CD4-positive, alpha-beta memory T cell (primary cell): ENCODE results near the gene PLIN4. TPM values are rescaled to one million over a fixed set of nuclear protein-coding genes. Genes with fewer than 3 reads are reported as not detected.

Experiments
- CTCF ChIA-PET: fragments of 350-600 bp; sonication (Branson Sonifier 250); formaldehyde crosslinking; loops from one replicate; lab custom pipeline; 2021; ENCODE audit warnings: inconsistent platforms; ENCODE audit not compliant: partially characterized antibody; lab: Charles Lee
- POLR2A ChIA-PET: fragments of 350-600 bp; sonication (Branson Sonifier 250); formaldehyde crosslinking; loops from one replicate; lab custom pipeline; 2021; ENCODE audit not compliant: partially characterized antibody; lab: Charles Lee
- DNase-seq, 5 donors: peaks; one replicate each; pipeline versions ENCODE4 v3.0.0 to v3.0.0-alpha.2; 2020 to 2022; ENCODE audit warnings: mixed read lengths in 1 of 5
- H3K27ac ChIP-seq: one replicate; pipeline ENCODE4 v1.7.0; 2013; ENCODE audit warnings: low read depth, low read length
- H3K27me3 ChIP-seq: 2 replicates; pipeline ENCODE4 v1.7.0; 2013; ENCODE audit warnings: mild to moderate bottlenecking, low read length, moderate library complexity; ENCODE audit not compliant: insufficient read depth
- H3K36me3 ChIP-seq: 2 replicates; pipeline ENCODE4 v1.7.0; 2013; ENCODE audit warnings: mild to moderate bottlenecking, low read length, moderate library complexity; ENCODE audit not compliant: insufficient read depth
- H3K4me1 ChIP-seq: 2 replicates; pipeline ENCODE4 v1.7.0; 2013; ENCODE audit warnings: mild to moderate bottlenecking, low read length, moderate library complexity; ENCODE audit not compliant: insufficient read depth
- H3K4me3 ChIP-seq, 2 donors: one replicate each; pipeline ENCODE4 v1.7.0; 2013; ENCODE audit warnings: low read length in 2 of 2, mild to moderate bottlenecking in 1 of 2
- H3K9me3 ChIP-seq, 2 donors: one replicate each; pipeline ENCODE4 v1.7.0; 2013; ENCODE audit warnings: low read length in 2 of 2, control low read depth in 1 of 2; ENCODE audit not compliant: control insufficient read depth in 1 of 2
- H3K27ac Mint-ChIP-seq, 7 donors: one replicate each; pipeline ENCODE4 v1.8.0; 2020 to 2021; ENCODE audit warnings: mixed read lengths in 7 of 7, mild to moderate bottlenecking in 6 of 7, inconsistent platforms in 3 of 7, moderate library complexity in 3 of 7
- H3K27me3 Mint-ChIP-seq, 2 donors: one replicate each; pipeline ENCODE4 v1.8.0; 2020 to 2021; ENCODE audit warnings: mixed read lengths in 2 of 2
- H3K36me3 Mint-ChIP-seq, 2 donors: one replicate each; pipeline ENCODE4 v1.8.0; 2020 to 2021; ENCODE audit warnings: mixed read lengths in 2 of 2, inconsistent platforms in 1 of 2, mild to moderate bottlenecking in 1 of 2
- H3K4me1 Mint-ChIP-seq, 4 donors: one replicate each; pipeline ENCODE4 v1.8.0; 2020 to 2021; ENCODE audit warnings: mixed read lengths in 4 of 4, mild to moderate bottlenecking in 1 of 4
- H3K4me3 Mint-ChIP-seq, 8 donors: one replicate each; pipeline ENCODE4 v1.8.0; 2020 to 2021; ENCODE audit warnings: mixed read lengths in 8 of 8, mild to moderate bottlenecking in 7 of 8, moderate library complexity in 6 of 8, inconsistent platforms in 3 of 8
- H3K9me3 Mint-ChIP-seq, 8 donors: one replicate each; pipeline ENCODE4 v1.8.0; 2020 to 2021; ENCODE audit warnings: mixed read lengths in 8 of 8, mild to moderate bottlenecking in 5 of 8, inconsistent platforms in 3 of 8, moderate library complexity in 1 of 8
- intact Hi-C: fragments of 100-400 bp; cut with micrococcal nuclease; formaldehyde crosslinking; loops from one replicate; pipeline ENCODE4 v1.15.1; 2023
- polyA plus RNA-seq, 2 donors: library from polyadenylated mRNA; unstranded; fragments of 300-500 nt; fragmentation: Illumina TruSeq; gene quantifications; one replicate each; pipeline ENCODE4 v1.2.3, GENCODE V29; 2021
- total RNA-seq, 2 experiments: library from RNA; stranded (reverse); gene quantifications; one replicate each; pipeline ENCODE4 v1.2.3, GENCODE V29; 2021

Gene PLIN4
- total and polyA plus RNA-seq, 4 experiments from 2014 or later = 0.14 to 0.22 (median 0.17) TPM; not detected in 1

DNA sequence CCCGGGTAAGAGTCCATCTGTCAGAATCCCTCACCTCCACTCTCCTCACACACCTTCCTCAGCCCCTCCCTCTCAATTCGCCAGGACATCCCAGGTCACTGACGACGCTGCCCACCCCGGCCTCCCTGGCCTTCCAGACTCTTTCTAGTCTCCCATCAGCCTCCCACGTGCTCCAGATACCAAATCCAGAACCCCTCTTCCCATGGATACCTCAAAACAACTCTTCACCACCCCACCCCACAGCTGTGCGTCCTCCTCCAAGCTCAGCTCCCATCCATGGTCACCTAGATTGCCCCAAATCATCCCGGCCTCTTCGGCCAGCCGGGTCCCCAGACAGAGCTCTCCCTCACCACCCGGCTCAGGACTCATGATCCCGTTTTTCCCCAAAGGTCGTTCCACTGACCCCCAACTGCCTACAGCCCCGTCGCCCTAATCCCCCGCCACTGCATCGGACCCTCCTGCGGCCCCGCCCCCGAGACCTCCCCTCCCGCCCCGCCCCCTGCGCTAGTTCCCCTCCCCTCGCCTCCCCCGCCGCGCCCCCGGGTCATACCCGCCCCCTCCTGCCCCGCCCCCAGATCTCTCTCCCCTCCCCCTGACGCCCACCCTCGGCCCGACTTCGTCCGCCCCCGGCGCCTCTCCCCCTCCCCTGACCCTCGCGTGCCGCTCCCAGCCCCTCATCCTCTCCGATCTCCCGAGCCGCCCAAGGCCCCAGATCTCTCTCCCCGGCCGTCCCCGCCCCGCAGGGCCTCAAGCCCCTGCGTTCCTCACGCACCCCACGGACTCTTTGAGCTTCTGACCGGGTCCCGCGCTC, 61.2 kb downstream of the PLIN4 start:
- peak overlapping the region; percentile 86 to 97 (median 95) for H3K27ac Mint-ChIP-seq
- intact Hi-C loops = loop anchor here (1.0 kb wide), 3 partner anchors 14 to 210 kb away; partner anchors contain the start of genes SH3GL1 and YJU2
- H3K36me3 ChIP-seq = peaks cover 19% of the 10 kb centered on the region
- peak overlapping the region; percentile 42 to 44 for H3K4me3 ChIP-seq
- peak overlapping the region; percentile 89 to 94 (median 91) for H3K4me3 Mint-ChIP-seq
- no peaks in the 10 kb centered on the region for H3K9me3 ChIP-seq
- no peaks in the 10 kb centered on the region for H3K27me3 ChIP-seq
- ChIA-PET POLR2A (interaction anchor here (1.0 to 4.0 kb wide), 4 partner anchors 13 to 210 kb away, joined by 4 to 50 read pairs (median 7); partner anchors contain the start of genes HDGFL2, MPND and YJU2), CTCF (interaction anchor here (1.2 kb wide), 1 partner anchor 15 kb away, joined by 3 read pairs; the partner anchor contains the start of gene HDGFL2)
- H3K4me1 ChIP-seq = peaks cover 16% of the 10 kb centered on the region
- H3K36me3 Mint-ChIP-seq = peaks cover 0 to 12% of the 10 kb centered on the region in 2 donors
- DNase-seq = no peak
- no peaks in the 10 kb centered on the region for H3K9me3 Mint-ChIP-seq
- peak overlapping the region; percentile 62 for H3K27ac ChIP-seq
- H3K27me3 Mint-ChIP-seq = peaks cover 0 to 2% of the 10 kb centered on the region in 2 donors
- H3K4me1 Mint-ChIP-seq = peaks cover 11 to 26% (median 17%) of the 10 kb centered on the region in 4 donors

DNA sequence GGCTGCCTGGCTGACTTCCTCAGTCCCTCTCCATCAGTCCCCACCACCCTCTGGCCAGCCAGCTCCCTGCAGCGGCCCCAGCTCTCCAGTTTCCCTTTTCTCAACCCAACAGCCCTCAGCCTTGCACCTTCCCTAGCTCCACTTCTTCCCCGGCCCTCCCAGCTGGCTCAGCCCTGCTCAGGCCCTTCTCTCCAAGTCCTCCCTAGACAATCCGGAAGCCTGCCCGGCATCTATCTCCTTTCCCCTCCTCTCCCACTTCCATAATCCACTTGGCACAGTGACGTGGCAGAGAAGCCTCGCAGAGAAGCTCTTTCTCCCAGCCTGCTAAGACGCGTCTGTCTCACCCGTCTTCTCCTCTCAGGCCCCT, 61.8 kb downstream of the PLIN4 start:
- Mint-ChIP-seq H3K9me3 (no peaks in the 10 kb centered on the region), H3K27me3 (peaks cover 0 to 2% of the 10 kb centered on the region in 2 donors), H3K4me1 (peaks cover 11 to 26% (median 17%) of the 10 kb centered on the region in 4 donors), H3K27ac (peak overlapping the region; percentile 86 to 97 (median 95)), H3K4me3 (peak overlapping the region; percentile 83 to 94 (median 90)), H3K36me3 (peaks cover 0 to 14% of the 10 kb centered on the region in 2 donors)
- H3K27me3 ChIP-seq = no peaks in the 10 kb centered on the region
- H3K4me1 ChIP-seq = peaks cover 16% of the 10 kb centered on the region
- H3K27ac ChIP-seq = peak overlapping the region; percentile 62
- intact Hi-C loops = no loop called here
- no peaks in the 10 kb centered on the region for H3K9me3 ChIP-seq
- H3K4me3 ChIP-seq = peak overlapping the region; percentile 42 to 44
- CTCF ChIA-PET = interaction anchor here (1.2 kb wide), 1 partner anchor 15 kb away, joined by 3 read pairs; the partner anchor contains the start of gene HDGFL2
- no peak for DNase-seq
- POLR2A ChIA-PET = interaction anchor here (1.0 to 4.0 kb wide), 3 partner anchors 13 to 210 kb away, joined by 4 to 50 read pairs (median 10); partner anchors contain the start of genes HDGFL2 and YJU2
- peaks cover 21% of the 10 kb centered on the region for H3K36me3 ChIP-seq

DNA sequence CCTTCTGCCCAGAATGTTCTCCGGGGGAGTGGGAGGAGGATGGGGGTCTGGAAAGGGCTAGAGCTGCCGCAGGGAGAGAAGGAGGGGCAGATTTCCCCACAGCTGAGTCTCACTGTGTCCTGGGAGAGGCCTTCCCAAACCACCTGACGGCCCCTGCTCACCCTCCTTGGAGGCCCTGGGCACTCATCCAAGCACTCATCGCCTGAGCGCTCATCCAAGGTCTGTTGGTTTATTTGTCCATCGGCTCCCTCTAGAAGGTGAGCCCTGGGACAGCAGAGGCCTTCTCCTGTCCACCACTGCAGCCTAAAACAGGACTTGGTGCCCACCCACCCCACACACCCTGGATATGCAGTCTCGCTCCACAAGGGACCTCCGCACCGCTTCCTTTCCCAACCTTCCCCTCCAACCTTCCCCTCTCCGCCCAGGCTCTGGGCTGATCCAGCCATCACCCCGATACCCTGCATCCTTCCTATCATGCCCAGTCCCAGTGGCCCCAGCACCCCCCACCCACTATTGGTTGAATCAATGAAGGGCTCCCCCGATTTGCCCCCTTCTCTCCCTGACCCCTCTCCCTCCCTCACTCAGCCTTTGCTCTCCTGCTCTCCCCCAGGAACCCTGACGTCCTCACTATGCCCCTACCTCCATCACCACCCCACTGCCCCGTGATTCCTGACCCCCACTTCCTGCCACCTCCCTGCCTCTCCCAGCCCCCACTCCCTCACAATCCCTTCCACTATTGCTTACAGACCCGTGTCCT, 62.4 kb downstream of the PLIN4 start:
- Histone ChIP-seq H3K9me3 (no peaks in the 10 kb centered on the region), H3K4me3 (no peak overlapping the region), H3K27me3 (no peaks in the 10 kb centered on the region), H3K27ac (peak overlapping the region; percentile 62), H3K4me1 (peaks cover 16% of the 10 kb centered on the region), H3K36me3 (peaks cover 25% of the 10 kb centered on the region)
- Mint-ChIP-seq H3K27ac (peak overlapping the region in 6 of 7 donors; percentile 91 to 97 (median 96)), H3K4me3 (peak overlapping the region; percentile 83 to 94 (median 90)), H3K27me3 (peaks cover 0 to 2% of the 10 kb centered on the region in 2 donors), H3K9me3 (no peaks in the 10 kb centered on the region), H3K4me1 (peaks cover 11 to 26% (median 17%) of the 10 kb centered on the region in 4 donors), H3K36me3 (peaks cover under 1 to 20% of the 10 kb centered on the region in 2 donors)
- intact Hi-C loops = no loop called here
- CTCF ChIA-PET = no interaction called here
- POLR2A ChIA-PET = interaction anchor here (1.0 to 4.0 kb wide), 4 partner anchors 12 to 209 kb away, joined by 3 to 50 read pairs (median 7); partner anchors contain the start of genes HDGFL2 and YJU2
- no peak for DNase-seq

DNA sequence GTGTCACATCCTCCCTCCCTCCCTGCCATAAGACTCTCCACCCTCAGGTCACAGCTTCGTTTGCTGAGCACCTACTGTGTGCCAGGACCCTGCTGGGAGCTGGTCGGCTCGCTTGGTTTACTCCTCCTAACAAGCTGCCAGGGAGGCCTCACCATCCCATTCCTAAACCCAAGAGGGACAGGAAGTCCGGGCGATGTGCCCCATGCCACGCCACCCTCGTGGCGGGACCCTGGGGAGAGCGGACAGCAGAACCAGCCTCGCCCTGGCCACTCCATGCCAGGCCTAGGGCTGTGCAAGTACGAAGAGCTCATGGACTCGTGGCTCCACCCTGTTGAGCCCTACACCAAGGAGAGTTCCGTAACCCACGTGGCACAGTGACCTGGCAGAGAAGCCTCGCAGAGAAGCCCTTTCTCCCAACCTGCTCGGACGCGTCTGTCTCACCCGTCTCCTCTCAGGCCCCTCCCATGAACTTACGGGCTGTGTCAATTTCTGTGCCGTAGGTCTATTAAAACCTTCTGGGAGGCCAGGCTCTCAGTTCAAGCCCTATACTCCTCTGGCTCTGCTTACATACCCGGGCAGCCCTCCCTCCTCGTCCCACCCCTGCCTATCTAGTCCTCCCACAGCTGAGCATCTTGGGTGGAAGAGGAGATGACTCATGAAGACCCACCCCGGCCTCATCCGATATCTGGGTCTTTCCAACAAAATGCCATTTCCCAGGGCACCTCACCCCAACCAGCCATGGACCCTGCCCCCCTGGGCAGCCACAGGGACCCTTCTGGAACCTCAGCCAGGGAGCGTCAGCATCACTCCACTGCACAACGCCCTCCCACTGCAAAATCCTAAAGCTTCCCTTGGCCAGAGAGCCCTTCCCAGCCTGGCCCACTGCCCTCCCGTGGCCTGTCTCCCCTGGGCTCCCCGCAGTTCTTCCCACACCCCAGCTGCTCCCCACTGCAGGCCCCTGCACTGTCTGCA, 63.3 kb downstream of the PLIN4 start:
- Histone ChIP-seq H3K9me3 (no peaks in the 10 kb centered on the region), H3K36me3 (peaks cover 25% of the 10 kb centered on the region), H3K4me3 (no peak overlapping the region), H3K27ac (peak overlapping the region; percentile 62), H3K4me1 (peaks cover 16% of the 10 kb centered on the region), H3K27me3 (no peaks in the 10 kb centered on the region)
- ChIA-PET POLR2A (interaction anchor here (1.3 to 4.0 kb wide), 2 partner anchors 13 to 17 kb away, joined by 3 to 50 read pairs; partner anchors contain the start of gene HDGFL2), CTCF (no interaction called here)
- no peaks in the 10 kb centered on the region for H3K9me3 Mint-ChIP-seq
- intact Hi-C loops = no loop called here
- peaks cover 7 to 26% of the 10 kb centered on the region in 2 donors for H3K36me3 Mint-ChIP-seq
- no peak for DNase-seq
- peaks cover 0 to 2% of the 10 kb centered on the region in 2 donors for H3K27me3 Mint-ChIP-seq
- peaks cover 11 to 26% (median 17%) of the 10 kb centered on the region in 4 donors for H3K4me1 Mint-ChIP-seq
- H3K27ac Mint-ChIP-seq = peak overlapping the region in 3 of 7 donors; percentile 53 to 91 (median 82)
- H3K4me3 Mint-ChIP-seq = peak overlapping the region in 6 of 8 donors; percentile 21 to 61 (median 27)

DNA sequence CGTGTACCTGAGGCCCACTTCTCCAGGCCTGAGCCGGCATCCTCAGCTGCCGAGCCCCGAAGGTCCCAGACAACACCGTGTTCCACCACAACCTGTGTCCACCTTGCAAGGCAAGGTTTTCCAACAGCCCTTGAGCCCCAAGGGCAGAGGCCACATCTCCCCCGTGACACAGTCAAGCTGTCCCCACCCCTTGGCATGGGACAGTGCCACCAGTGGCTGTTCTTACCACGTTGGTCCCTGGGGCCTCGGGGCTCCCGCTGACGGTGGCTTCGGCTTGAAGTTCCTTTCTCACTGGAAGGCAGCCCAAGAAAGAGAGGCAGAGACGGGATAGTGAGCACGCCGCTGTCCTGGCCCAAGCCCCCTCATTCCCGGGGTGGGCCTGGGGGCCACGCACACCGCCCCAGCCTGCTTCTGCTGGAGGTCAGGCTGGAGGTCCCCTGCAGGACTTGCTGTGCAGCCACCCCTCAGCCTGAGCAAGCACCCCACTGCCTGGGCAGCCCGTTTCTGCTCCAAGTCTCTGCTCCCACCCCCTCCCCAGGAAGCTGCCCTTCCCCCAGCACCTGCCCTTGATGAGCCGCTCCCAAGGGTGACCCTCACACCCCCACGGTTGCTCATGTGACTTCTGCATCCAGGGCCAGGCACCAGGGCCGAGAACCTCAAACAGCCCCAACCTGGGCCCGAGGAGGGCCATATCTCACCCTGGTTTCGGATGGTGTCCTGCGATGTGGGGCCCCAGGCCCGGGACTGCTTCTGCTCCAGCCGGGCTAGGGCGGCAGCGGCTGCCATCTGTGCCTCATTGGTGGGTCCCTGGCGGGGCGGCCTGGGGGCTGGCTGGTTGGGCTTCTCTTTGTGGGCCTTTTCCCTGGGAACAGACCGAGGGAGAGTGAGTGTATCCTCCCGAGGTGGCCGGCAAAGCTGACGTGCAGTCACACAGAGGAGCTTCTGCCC, 64.8 kb downstream of the PLIN4 start:
- H3K9me3 ChIP-seq = no peaks in the 10 kb centered on the region
- H3K4me3 Mint-ChIP-seq = no peak overlapping the region
- peaks cover 0 to 2% of the 10 kb centered on the region in 2 donors for H3K27me3 Mint-ChIP-seq
- H3K27ac ChIP-seq = no peak overlapping the region
- H3K36me3 Mint-ChIP-seq = peaks cover 11 to 35% of the 10 kb centered on the region in 2 donors
- H3K27me3 ChIP-seq = no peaks in the 10 kb centered on the region
- ChIA-PET POLR2A (interaction anchor here (1.8 kb wide), 1 partner anchor 18 kb away, joined by 5 read pairs; the partner anchor contains the start of gene HDGFL2), CTCF (no interaction called here)
- H3K9me3 Mint-ChIP-seq = no peaks in the 10 kb centered on the region
- no peak overlapping the region for H3K27ac Mint-ChIP-seq
- H3K4me1 ChIP-seq = peaks cover 16% of the 10 kb centered on the region
- intact Hi-C loops = no loop called here
- peaks cover 13 to 26% (median 17%) of the 10 kb centered on the region in 4 donors for H3K4me1 Mint-ChIP-seq
- no peak overlapping the region for H3K4me3 ChIP-seq
- DNase-seq = no peak
- H3K36me3 ChIP-seq = peaks cover 39% of the 10 kb centered on the region
